HCT116 (cell line): ENCODE data around the gene ABL1. TPM values are rescaled to one million over a fixed set of nuclear protein-coding genes. Genes with fewer than 3 reads are reported as not detected.
A peak's percentile ranks its signal among the peaks of the same experiment; 100 is the strongest.

Source experiments
- ATAC-seq: fragments of 200-7000 bp; cut with Tn5 transposase; 2 replicates; pipeline ENCODE4 v1.9.1; 2020; ENCODE audit warnings: mild to moderate bottlenecking, moderate library complexity
- BruUV-seq: library from RNA; stranded (reverse); fragments of 400-500 nt; replicated peaks from 2 replicates; lab custom pipeline; 2021; lab: Mats Ljungman, UMichigan
- CTCF ChIA-PET: fragments of 300-600 bp; sonication (Branson Sonifier 250); formaldehyde crosslinking; loops from one replicate; lab custom pipeline; 2021; ENCODE audit warnings: antibody characterized with exemption; lab: Charles Lee
- POLR2A ChIA-PET: fragments of 300-600, 350-600 bp; sonication (Branson Sonifier 250); formaldehyde crosslinking; loops from one replicate; lab custom pipeline; 2021; ENCODE audit warnings: antibody characterized with exemption; lab: Charles Lee
- RAD21 ChIA-PET, 2 experiments: fragments of 300-600 bp; sonication (Branson Sonifier 250); formaldehyde crosslinking; loops; one replicate each; lab custom pipeline; 2023; ENCODE audit warnings: low total read pairs in 2 of 2; ENCODE audit not compliant: uncharacterized antibody in 2 of 2, unreplicated experiment in 2 of 2, low non-redundant PET in 1 of 2; lab: Charles Lee
- DNase-seq: peaks from one replicate; pipeline ENCODE4 v3.0.0-alpha.2; 2010; ENCODE audit warnings: low read depth, low spot score
- H2AFZ ChIP-seq: fragments of 200-600 bp; shearing (Covaris generic), sonication (generic); 2 replicates; pipeline ENCODE4 v1.6.1; 2017; ENCODE audit warnings: low read depth, mixed run types, mixed read lengths, antibody characterized with exemption, low read length; ENCODE audit not compliant: poor library complexity, severe bottlenecking
- H3K27ac ChIP-seq: 2 replicates; pipeline ENCODE4 v1.5.1; 2012; ENCODE audit warnings: low read depth, low read length
- H3K27me3 ChIP-seq: fragments of 200-600 bp; sonication (generic); 2 replicates; pipeline ENCODE4 v1.6.1; 2016; ENCODE audit warnings: mixed run types, low read length, mixed read lengths; ENCODE audit not compliant: insufficient read depth
- H3K36me3 ChIP-seq, 2 experiments: fragments of 200-500 bp in 1 of 2; fragments of 200-600 bp in 1 of 2; sonication (Bioruptor generic) in 1 of 2; sonication (generic) in 1 of 2; 2 replicates each; pipeline versions ENCODE4 v1.5.1 to v1.6.1; 2014 to 2016; ENCODE audit warnings: low read length in 2 of 2, inconsistent platforms in 1 of 2, mixed read lengths in 1 of 2, mixed run types in 1 of 2; ENCODE audit not compliant: insufficient read depth in 2 of 2, control insufficient read depth in 1 of 2
- H3K4me1 ChIP-seq, 2 experiments: fragments of 200-600 bp in 1 of 2; sonication (generic) in 1 of 2; 2 replicates each; pipeline versions ENCODE4 v1.5.1 to v1.6.1; 2012 to 2017; ENCODE audit warnings: low read length in 2 of 2, inconsistent platforms in 1 of 2, mild to moderate bottlenecking in 1 of 2, mixed read lengths in 1 of 2, mixed run types in 1 of 2, moderate library complexity in 1 of 2; ENCODE audit not compliant: insufficient read depth in 2 of 2, control insufficient read depth in 1 of 2
- H3K4me2 ChIP-seq: fragments of 200-600 bp; sonication (generic); 2 replicates; pipeline ENCODE4 v1.6.1; 2017; ENCODE audit warnings: mixed run types, low read length, mixed read lengths
- H3K4me3 ChIP-seq, 2 experiments: fragments of 200-600 bp in 1 of 2; sonication (generic) in 1 of 2; replicated peaks in 1 of 2; 2 replicates each; pipeline ENCODE4 v1.5.1; 2011 to 2016; ENCODE audit warnings: low read length in 2 of 2, control low read depth in 1 of 2, low read depth in 1 of 2, mild to moderate bottlenecking in 1 of 2, mixed read lengths in 1 of 2, mixed run types in 1 of 2
- H3K79me2 ChIP-seq: fragments of 200-600 bp; sonication (generic); 2 replicates; pipeline ENCODE4 v1.6.1; 2017; ENCODE audit warnings: mild to moderate bottlenecking, mixed run types, low read length, moderate library complexity, mixed read lengths; ENCODE audit not compliant: insufficient read depth
- H3K9ac ChIP-seq: fragments of 200-600 bp; sonication (generic); 2 replicates; pipeline ENCODE4 v1.6.1; 2016; ENCODE audit warnings: low read length, mixed read lengths
- H3K9me2 ChIP-seq: fragments of 200-600 bp; sonication (generic), shearing (Covaris generic); 2 replicates; pipeline ENCODE4 v1.6.1; 2017; ENCODE audit warnings: mixed run types, mild to moderate bottlenecking, moderate library complexity; ENCODE audit not compliant: insufficient read depth
- H3K9me3 ChIP-seq, 2 experiments: fragments of 200-500 bp in 1 of 2; fragments of 200-600 bp in 1 of 2; sonication (Bioruptor generic) in 1 of 2; sonication (generic) in 1 of 2; 2 replicates each; pipeline ENCODE4 v1.6.1; 2014 to 2017; ENCODE audit warnings: low read length in 2 of 2, mixed read lengths in 2 of 2, inconsistent platforms in 1 of 2, low read depth in 1 of 2, mild to moderate bottlenecking in 1 of 2, mixed run types in 1 of 2, moderate library complexity in 1 of 2; ENCODE audit not compliant: control insufficient read depth in 1 of 2, insufficient read depth in 1 of 2
- H4K20me1 ChIP-seq: fragments of 200-600 bp; sonication (generic), shearing (Covaris generic); 2 replicates; pipeline ENCODE4 v1.6.1; 2017; ENCODE audit warnings: mixed run types, mild to moderate bottlenecking, moderate library complexity; ENCODE audit not compliant: insufficient read depth
- ATF3 ChIP-seq: IDR thresholded peaks from 2 replicates; pipeline ENCODE4 v1.6.1; 2012
- CBX3 ChIP-seq: IDR thresholded peaks from 2 replicates; pipeline ENCODE4 v1.6.1; 2012; ENCODE audit warnings: low read depth
- CEBPB ChIP-seq: IDR thresholded peaks from 2 replicates; pipeline ENCODE4 v1.6.1; 2012; ENCODE audit warnings: low read depth
- EGR1 ChIP-seq: IDR thresholded peaks from 2 replicates; pipeline ENCODE4 v1.6.1; 2012; ENCODE audit warnings: low read depth
- ELF1 ChIP-seq: IDR thresholded peaks from 2 replicates; pipeline ENCODE4 v1.6.1; 2012; ENCODE audit warnings: low read depth, borderline replicate concordance
- EZH2 ChIP-seq: fragments of 200-600 bp; sonication (generic); IDR thresholded peaks from 2 replicates; pipeline ENCODE4 v1.6.1; 2017; ENCODE audit warnings: antibody characterized with exemption, mixed run types
- FOSL1 ChIP-seq: IDR thresholded peaks from 2 replicates; pipeline ENCODE4 v1.6.1; 2012; ENCODE audit warnings: low read depth
- JUND ChIP-seq: IDR thresholded peaks from 2 replicates; pipeline ENCODE4 v1.6.1; 2012
- POLR2AphosphoS5 ChIP-seq: IDR thresholded peaks from 2 replicates; pipeline ENCODE4 v1.6.1; 2011; ENCODE audit warnings: mild to moderate bottlenecking, low read depth, low read length, moderate library complexity
- SIN3A ChIP-seq: IDR thresholded peaks from 2 replicates; pipeline ENCODE4 v1.6.1; 2012; ENCODE audit warnings: low read depth
- TCF7L2 ChIP-seq: IDR thresholded peaks from 2 replicates; pipeline ENCODE4 v1.7.0; 2011; ENCODE audit warnings: borderline replicate concordance, inconsistent platforms; ENCODE audit not compliant: insufficient read depth, insufficient read length; ENCODE audit errors: extremely low read depth
- intact Hi-C: fragments of 100-400 bp; cut with micrococcal nuclease; formaldehyde crosslinking; loops from 2 replicates; pipeline ENCODE4 v1.10.0; 2022
- total RNA-seq: library from RNA; stranded (reverse); gene quantifications from one replicate; pipeline ENCODE4 v1.2.1, GENCODE V29; 2021; ENCODE audit not compliant: unreplicated experiment

Gene ABL1
- total RNA-seq, 1 experiment from 2014 or later = 54.7 TPM

GRCh38 chr9:130824643-130825350, 10.3 kb upstream of the ABL1 start:
- peak; percentile 50 for ATAC-seq
- H3K27me3 ChIP-seq = no peaks in the 10 kb centered on the region
- H3K9ac ChIP-seq = 0 out of 2 replicates have a peak overlapping the region, but pooled peaks have one; percentile 1
- RAD21 ChIA-PET = no interaction called here
- no peaks in the 10 kb centered on the region for H4K20me1 ChIP-seq
- intact Hi-C loops = no loop called here
- TF ChIP-seq TCF7L2 = no peak
- no peak for TF ChIP-seq EGR1
- no peak for TF ChIP-seq POLR2AphosphoS5
- TF ChIP-seq ATF3 = no peak
- TF ChIP-seq ELF1 = no peak
- no peak overlapping the region for H2AFZ ChIP-seq
- no peak for DNase-seq
- peaks cover 0 to 5% of the 10 kb centered on the region in 2 experiments; a peak in 1 of 4 replicates for H3K9me3 ChIP-seq
- POLR2A ChIA-PET = no interaction called here
- H3K9me2 ChIP-seq = no peaks in the 10 kb centered on the region
- no peak overlapping the region; the same call in 1 of the 2 replicates for H3K27ac ChIP-seq
- BruUV-seq = no TSS peak
- H3K4me3 ChIP-seq = no peak overlapping the region; a peak in 1 of 4 replicates
- H3K36me3 ChIP-seq = no peaks in the 10 kb centered on the region
- peak overlapping the region; percentile 59 for H3K4me2 ChIP-seq
- CTCF ChIA-PET = no interaction called here
- peaks cover 20% of the 10 kb centered on the region; the same call in 1 of the 2 replicates for H3K79me2 ChIP-seq
- peaks cover 24 to 28% of the 10 kb centered on the region in 2 experiments for H3K4me1 ChIP-seq

GRCh38 chr9:130825351-130825651, 9.8 kb upstream of the ABL1 start:
- ATAC-seq = no peak

More at GRCh38 chr9:130825351-130825651, 9.8 kb upstream of the ABL1 start:
- intact Hi-C loops = no loop called here
- no peak overlapping the region; a peak in 1 of 4 replicates for H3K4me3 ChIP-seq
- BruUV-seq = no TSS peak
- H3K4me1 ChIP-seq = peaks cover 24 to 28% of the 10 kb centered on the region in 2 experiments
- RAD21 ChIA-PET = no interaction called here
- CTCF ChIA-PET = no interaction called here
- TF ChIP-seq JUND (no peak), FOSL1 (no peak), EZH2 (no peak), CBX3 (no peak), CEBPB (no peak), SIN3A (no peak)
- peaks cover 0 to 5% of the 10 kb centered on the region in 2 experiments; a peak in 1 of 4 replicates for H3K9me3 ChIP-seq
- no peaks in the 10 kb centered on the region for H4K20me1 ChIP-seq
- H3K27me3 ChIP-seq = no peaks in the 10 kb centered on the region
- peaks cover 20% of the 10 kb centered on the region; the same call in 1 of the 2 replicates for H3K79me2 ChIP-seq
- H3K27ac ChIP-seq = no peak overlapping the region
- DNase-seq = no peak
- POLR2A ChIA-PET = no interaction called here
- H3K9me2 ChIP-seq = no peaks in the 10 kb centered on the region
- H3K9ac ChIP-seq = peak overlapping the region; percentile 1; the same call in 1 of the 2 replicates
- no peak overlapping the region for H2AFZ ChIP-seq
- no peaks in the 10 kb centered on the region for H3K36me3 ChIP-seq
- H3K4me2 ChIP-seq = peak overlapping the region; percentile 59
